Effector memory CD4-positive, alpha-beta T cell (primary cell): ENCODE measurements around the gene KIF5C.

Experiments used
- DNase-seq, 3 donors: peaks; one replicate each; pipeline ENCODE4 v3.0.0-alpha.2; 2020
- H3K27ac ChIP-seq: 2 replicates; pipeline ENCODE4 v1.7.0; 2013; ENCODE audit warnings: mild to moderate bottlenecking, low read length, moderate library complexity; ENCODE audit not compliant: insufficient read depth, poor library complexity, severe bottlenecking
- H3K27me3 ChIP-seq: replicated peaks from 2 replicates; pipeline ENCODE4 v1.7.0; 2013; ENCODE audit warnings: mild to moderate bottlenecking, low read length; ENCODE audit not compliant: insufficient read depth, control insufficient read depth, poor library complexity, severe bottlenecking
- H3K36me3 ChIP-seq: 2 replicates; pipeline ENCODE4 v1.7.0; 2013; ENCODE audit warnings: mild to moderate bottlenecking, low read length, moderate library complexity; ENCODE audit not compliant: control insufficient read depth, insufficient read depth
- H3K4me1 ChIP-seq: 2 replicates; pipeline ENCODE4 v1.7.0; 2013; ENCODE audit warnings: low read length, mild to moderate bottlenecking; ENCODE audit not compliant: control insufficient read depth, insufficient read depth, poor library complexity, severe bottlenecking
- H3K4me3 ChIP-seq: 2 replicates; pipeline ENCODE4 v1.7.0; 2013; ENCODE audit warnings: low read length, low read depth, mild to moderate bottlenecking; ENCODE audit not compliant: insufficient read depth, poor library complexity, severe bottlenecking
- H3K9me3 ChIP-seq: 2 replicates; pipeline ENCODE4 v1.7.0; 2013; ENCODE audit warnings: mild to moderate bottlenecking, low read length, moderate library complexity; ENCODE audit not compliant: control insufficient read depth

KIF5C gene

DNA sequence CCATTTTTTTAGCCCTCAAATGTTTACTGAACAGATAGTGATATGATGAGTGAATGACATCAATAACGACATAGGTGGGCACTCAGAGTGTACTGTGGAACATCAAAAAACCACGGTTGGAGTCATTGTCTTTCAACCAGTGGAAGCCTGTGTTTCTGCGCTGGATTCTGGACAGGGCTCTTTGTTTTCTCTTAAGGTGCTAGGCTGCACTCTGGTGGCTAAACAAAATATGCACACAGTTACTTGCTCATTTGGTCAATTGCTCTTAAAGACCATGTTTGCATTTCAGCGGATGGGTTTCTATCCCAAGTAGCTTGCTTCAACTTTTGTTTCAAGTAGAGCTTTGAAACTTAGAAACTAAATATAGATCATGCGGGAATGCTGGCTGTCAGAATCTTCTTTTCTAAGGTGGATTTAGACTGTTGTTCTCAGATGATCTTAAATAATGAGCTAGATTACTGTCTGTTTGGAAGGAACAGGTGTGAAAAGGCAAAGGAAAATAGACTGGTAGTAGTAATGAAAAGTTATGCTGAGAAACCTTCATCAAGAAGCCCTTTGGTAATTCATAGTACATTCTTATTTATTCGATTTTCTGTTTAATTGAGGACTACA is 115.0 kb downstream of the KIF5C start:
- Histone ChIP-seq H3K4me1 (no peaks in the 10 kb centered on the region), H3K27ac (no peak overlapping the region), H3K27me3 (no peaks in the 10 kb centered on the region), H3K4me3 (no peak overlapping the region), H3K36me3 (peaks cover 20% of the 10 kb centered on the region), H3K9me3 (no peaks in the 10 kb centered on the region)
- DNase-seq = peak in 1 of 3 donors; percentile 24

GRCh38 chr2:148990968-148991367 is 115.9 kb downstream of the KIF5C start:
- no peak for DNase-seq
- Histone ChIP-seq H3K4me1 (no peaks in the 10 kb centered on the region), H3K36me3 (peaks cover 20% of the 10 kb centered on the region), H3K27ac (no peak overlapping the region), H3K27me3 (no peaks in the 10 kb centered on the region), H3K4me3 (no peak overlapping the region), H3K9me3 (no peaks in the 10 kb centered on the region)

DNA sequence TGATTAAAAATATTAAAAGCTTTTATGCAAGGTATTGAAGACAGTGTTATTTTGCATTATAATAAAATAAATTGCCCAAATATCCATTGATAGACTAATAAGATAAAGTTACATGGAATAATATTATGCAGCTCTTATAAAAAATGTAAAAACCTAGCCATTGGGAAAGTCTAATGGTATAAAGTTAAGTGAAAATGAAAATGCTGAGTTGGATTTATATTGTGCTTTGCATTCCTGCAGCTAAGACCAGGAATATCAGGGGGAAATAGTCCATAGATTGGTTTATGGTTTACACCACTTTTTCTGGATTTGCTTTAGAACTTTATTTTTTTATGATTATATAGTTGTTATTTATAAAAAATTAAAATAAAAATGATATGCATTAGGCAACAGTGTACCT is 117.4 kb downstream of the KIF5C start:
- peaks cover 20% of the 10 kb centered on the region for H3K36me3 ChIP-seq
- no peak for DNase-seq

DNA sequence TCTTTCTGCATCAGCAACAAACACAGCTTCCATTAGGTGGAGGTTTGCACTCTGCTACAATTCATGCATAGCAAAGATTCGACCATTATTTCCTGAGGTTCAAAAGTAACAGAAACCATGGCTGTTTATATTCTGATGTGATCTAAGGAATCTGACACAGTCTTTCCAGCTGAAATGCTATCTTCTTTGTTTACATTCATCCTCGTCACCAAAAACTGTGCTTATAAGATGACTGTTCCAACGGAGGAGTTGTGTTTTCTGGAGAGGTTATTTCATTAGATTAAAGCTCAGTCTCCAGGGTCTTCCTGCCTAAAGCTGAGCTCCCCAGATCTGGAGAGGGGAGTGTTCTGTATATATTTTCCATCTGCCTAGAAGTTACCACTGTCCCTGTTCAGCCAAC is 118.3 kb downstream of the KIF5C start:
- Histone ChIP-seq H3K27me3 (no peaks in the 10 kb centered on the region), H3K36me3 (peaks cover 25% of the 10 kb centered on the region), H3K27ac (no peak overlapping the region), H3K4me3 (no peak overlapping the region), H3K9me3 (no peaks in the 10 kb centered on the region), H3K4me1 (no peaks in the 10 kb centered on the region)
- DNase-seq = no peak

More for the DNA sequence above, 117.4 kb downstream of the KIF5C start:
- H3K27me3 ChIP-seq = no peaks in the 10 kb centered on the region
- H3K9me3 ChIP-seq = no peaks in the 10 kb centered on the region
- no peak overlapping the region for H3K27ac ChIP-seq
- no peak overlapping the region for H3K4me3 ChIP-seq
- H3K4me1 ChIP-seq = no peaks in the 10 kb centered on the region

GRCh38 chr2:148994341-148994740 is 119.3 kb downstream of the KIF5C start:
- Histone ChIP-seq H3K36me3 (peaks cover 25% of the 10 kb centered on the region), H3K9me3 (no peaks in the 10 kb centered on the region), H3K27ac (no peak overlapping the region), H3K4me3 (no peak overlapping the region), H3K4me1 (no peaks in the 10 kb centered on the region), H3K27me3 (no peaks in the 10 kb centered on the region)
- no peak for DNase-seq

DNA sequence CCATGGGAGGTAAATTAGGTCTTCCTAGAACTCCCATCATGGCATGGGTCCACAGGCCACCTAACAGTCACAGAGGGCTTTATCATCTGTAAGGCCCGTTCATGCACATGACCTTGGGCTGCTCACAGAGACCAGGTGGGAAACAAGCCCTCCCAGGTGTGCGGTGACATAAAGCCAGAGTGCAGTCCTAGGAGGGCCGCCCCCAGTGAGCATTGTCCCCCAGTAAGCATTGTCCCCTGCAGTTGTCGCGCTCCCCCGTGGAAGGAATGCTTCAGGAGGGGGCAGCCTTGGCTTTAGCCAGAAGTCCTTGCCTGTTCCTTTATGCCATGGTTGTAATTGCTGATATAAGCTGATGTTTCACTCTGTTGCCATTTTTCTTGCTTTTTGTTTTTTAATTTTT is 121.8 kb downstream of the KIF5C start:
- Histone ChIP-seq H3K4me1 (no peaks in the 10 kb centered on the region), H3K27ac (no peak overlapping the region), H3K4me3 (no peak overlapping the region), H3K36me3 (peaks cover 22% of the 10 kb centered on the region), H3K27me3 (no peaks in the 10 kb centered on the region), H3K9me3 (no peaks in the 10 kb centered on the region)
- no peak for DNase-seq

- Histone ChIP-seq H3K27me3 (no peaks in the 10 kb centered on the region), H3K4me3 (no peak overlapping the region), H3K36me3 (peaks cover 15% of the 10 kb centered on the region), H3K27ac (no peak overlapping the region), H3K9me3 (no peaks in the 10 kb centered on the region), H3K4me1 (no peaks in the 10 kb centered on the region)
- DNase-seq = no peak
Measured at GRCh38 chr2:148998165-148998830, 123.3 kb downstream of the KIF5C start.

DNA sequence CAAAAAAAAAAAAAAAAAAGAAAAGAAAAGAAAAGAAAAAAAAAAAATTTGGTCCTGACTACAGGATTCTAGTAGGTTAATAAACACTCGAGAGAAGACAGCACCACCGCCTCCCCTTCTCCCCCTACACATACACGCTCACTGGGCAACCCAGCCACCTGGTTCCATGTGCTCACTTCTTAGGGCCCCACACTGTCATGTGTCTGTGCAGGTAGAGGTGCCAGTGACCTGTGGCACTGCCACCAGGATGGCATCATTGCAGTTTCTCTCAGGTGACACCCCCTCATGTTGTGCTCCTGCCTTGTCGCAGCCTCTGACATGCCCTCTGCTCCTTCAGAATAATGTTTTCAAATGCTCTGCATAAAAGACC is 123.8 kb downstream of the KIF5C start:
- Histone ChIP-seq H3K4me1 (no peaks in the 10 kb centered on the region), H3K36me3 (peaks cover 15% of the 10 kb centered on the region), H3K27me3 (no peaks in the 10 kb centered on the region), H3K4me3 (no peak overlapping the region), H3K9me3 (no peaks in the 10 kb centered on the region), H3K27ac (no peak overlapping the region)
- no peak for DNase-seq

GRCh38 chr2:148999451-148999921 is 124.5 kb downstream of the KIF5C start:
- H3K4me1 ChIP-seq = no peaks in the 10 kb centered on the region
- H3K4me3 ChIP-seq = no peak overlapping the region
- peaks cover 9% of the 10 kb centered on the region for H3K36me3 ChIP-seq
- H3K27me3 ChIP-seq = no peaks in the 10 kb centered on the region
- H3K9me3 ChIP-seq = no peaks in the 10 kb centered on the region
- no peak for DNase-seq
- H3K27ac ChIP-seq = no peak overlapping the region

DNA sequence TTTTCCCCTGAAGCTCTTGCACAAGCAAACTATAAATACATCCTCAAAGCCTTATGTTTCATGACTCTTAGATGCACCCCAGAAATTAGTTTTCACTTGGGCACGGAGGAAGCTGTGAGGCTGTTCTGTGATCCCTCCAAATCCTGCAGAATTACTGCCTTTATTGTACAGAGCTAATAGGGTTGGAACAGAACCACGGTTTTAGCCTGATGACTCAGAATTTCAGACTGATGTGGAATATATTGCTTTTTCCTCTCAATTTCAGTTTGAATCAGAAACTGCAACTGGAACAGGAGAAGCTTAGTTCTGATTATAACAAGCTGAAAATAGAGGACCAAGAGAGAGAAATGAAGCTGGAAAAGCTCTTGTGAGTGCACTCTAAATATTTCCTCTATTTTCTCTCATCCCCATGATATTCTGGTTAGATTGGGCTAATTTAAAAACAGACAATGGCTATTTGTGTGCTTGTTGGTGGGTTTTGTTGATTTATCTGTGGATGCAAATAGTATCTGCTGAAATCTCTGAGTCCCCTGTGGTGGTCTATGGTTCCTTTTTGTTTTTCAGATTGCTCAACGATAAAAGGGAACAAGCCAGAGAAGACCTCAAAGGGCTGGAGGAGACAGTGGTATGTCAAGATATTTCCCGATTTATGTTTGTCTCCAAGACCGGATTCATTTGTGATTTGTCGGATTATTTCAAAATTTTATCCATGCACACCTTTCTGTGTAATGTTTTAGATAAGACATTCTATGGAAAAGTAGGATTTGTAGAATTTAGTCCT is 125.3 kb downstream of the KIF5C start:
- no peaks in the 10 kb centered on the region for H3K9me3 ChIP-seq
- DNase-seq = no peak
- H3K4me3 ChIP-seq = no peak overlapping the region
- no peaks in the 10 kb centered on the region for H3K27me3 ChIP-seq
- no peak overlapping the region for H3K27ac ChIP-seq
- no peaks in the 10 kb centered on the region for H3K4me1 ChIP-seq
- peaks cover 9% of the 10 kb centered on the region for H3K36me3 ChIP-seq
